ENCODE results near the gene DNM3.

Gene DNM3

DNA sequence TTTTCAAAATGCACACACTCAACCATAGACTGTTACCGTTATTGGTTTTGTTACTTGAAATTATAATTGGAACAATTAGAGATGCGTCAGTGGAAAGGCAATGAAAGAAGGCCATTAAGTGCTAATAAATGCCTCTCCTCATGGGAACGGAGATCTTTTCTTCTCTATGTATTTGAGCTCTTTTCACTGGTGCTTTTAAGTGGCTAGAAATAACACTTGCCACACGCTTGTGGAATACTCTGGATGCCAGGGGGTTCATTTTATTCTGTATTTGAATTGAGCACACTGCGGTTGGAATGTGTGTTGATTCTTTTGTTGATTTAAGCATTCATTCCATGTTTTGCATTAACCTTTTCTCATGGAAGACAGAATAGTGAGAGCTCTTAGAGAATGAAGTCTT lies 68.4 kb downstream of the DNM3 start:
- TF ChIP-seq, protein P1, sequence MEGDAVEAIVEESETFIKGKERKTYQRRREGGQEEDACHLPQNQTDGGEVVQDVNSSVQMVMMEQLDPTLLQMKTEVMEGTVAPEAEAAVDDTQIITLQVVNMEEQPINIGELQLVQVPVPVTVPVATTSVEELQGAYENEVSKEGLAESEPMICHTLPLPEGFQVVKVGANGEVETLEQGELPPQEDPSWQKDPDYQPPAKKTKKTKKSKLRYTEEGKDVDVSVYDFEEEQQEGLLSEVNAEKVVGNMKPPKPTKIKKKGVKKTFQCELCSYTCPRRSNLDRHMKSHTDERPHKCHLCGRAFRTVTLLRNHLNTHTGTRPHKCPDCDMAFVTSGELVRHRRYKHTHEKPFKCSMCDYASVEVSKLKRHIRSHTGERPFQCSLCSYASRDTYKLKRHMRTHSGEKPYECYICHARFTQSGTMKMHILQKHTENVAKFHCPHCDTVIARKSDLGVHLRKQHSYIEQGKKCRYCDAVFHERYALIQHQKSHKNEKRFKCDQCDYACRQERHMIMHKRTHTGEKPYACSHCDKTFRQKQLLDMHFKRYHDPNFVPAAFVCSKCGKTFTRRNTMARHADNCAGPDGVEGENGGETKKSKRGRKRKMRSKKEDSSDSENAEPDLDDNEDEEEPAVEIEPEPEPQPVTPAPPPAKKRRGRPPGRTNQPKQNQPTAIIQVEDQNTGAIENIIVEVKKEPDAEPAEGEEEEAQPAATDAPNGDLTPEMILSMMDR (IDR thresholded peaks at IDR 0.05), result no peak
- H3K4me3 ChIP-seq (ENCODE audit: low read depth in 1 of 2, low read length in 1 of 2), result no peak overlapping the region
- no peak overlapping the region for H3K27ac ChIP-seq
- no peaks in the 10 kb centered on the region for H3K27me3 ChIP-seq
- H3K36me3 ChIP-seq, result no peaks in the 10 kb centered on the region
- peaks cover 3 to 4% of the 10 kb centered on the region in 2 experiments for H3K4me1 ChIP-seq (ENCODE audit: control insufficient read depth in 1 of 2, insufficient read depth in 1 of 2, low read depth in 1 of 2, low read length in 1 of 2)
- no peaks in the 10 kb centered on the region for H3K9me3 ChIP-seq

DNA sequence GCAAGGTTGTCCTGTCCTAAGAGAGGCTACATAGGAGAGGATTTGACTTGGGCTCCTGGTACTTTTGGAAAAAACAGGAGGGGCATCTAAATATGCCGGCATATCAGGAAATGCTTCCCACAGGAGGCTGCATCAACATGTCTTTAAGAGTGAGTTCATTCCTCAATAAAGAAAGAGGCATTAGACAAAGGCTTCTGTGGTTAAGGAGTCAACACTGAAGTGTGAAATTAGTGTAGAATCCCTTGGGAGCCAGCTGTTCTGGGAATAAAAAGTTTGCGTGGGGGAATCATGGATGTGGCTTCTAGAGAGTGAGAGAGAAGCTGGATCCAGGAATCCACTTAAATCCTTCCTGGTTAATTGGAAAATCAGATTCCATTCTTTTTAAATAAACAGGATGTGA lies 69.5 kb downstream of the DNM3 start:
- TF ChIP-seq, protein P1 (IDR thresholded peaks at IDR 0.05), result no peak

DNA sequence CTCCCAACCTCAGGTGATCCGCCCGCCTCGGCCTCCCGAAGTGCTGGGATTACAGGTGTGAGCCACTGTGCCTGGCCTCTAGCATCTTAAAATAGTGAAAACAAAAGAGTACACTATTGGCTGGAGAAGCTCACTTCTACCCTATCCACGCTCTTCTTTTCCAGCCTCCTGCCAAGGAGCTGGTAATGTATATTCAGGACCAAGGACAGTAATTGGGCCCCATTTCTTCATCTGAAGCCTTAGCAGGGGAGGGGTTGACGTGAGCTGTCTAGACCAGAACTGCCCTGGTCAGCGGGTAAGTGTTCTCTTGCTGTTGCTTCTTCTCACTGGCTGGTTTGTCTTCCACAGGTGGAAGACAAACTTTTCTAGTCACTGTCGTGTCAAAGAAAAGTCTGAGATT lies 70.2 kb downstream of the DNM3 start:
- no peaks in the 10 kb centered on the region for H3K9me3 ChIP-seq
- H3K27ac ChIP-seq, result no peak overlapping the region
- no peaks in the 10 kb centered on the region for H3K36me3 ChIP-seq
- no peak overlapping the region for H3K4me3 ChIP-seq (ENCODE audit: low read depth in 1 of 2, low read length in 1 of 2)
- H3K27me3 ChIP-seq, result no peaks in the 10 kb centered on the region
- no peaks in the 10 kb centered on the region for H3K4me1 ChIP-seq (ENCODE audit: control insufficient read depth in 1 of 2, insufficient read depth in 1 of 2, low read depth in 1 of 2, low read length in 1 of 2)
- TF ChIP-seq, protein P1 (IDR thresholded peaks at IDR 0.05), result no peak

More for the DNA sequence above, 69.5 kb downstream of the DNM3 start:
- H3K9me3 ChIP-seq, result no peaks in the 10 kb centered on the region
- H3K4me1 ChIP-seq (ENCODE audit: control insufficient read depth in 1 of 2, insufficient read depth in 1 of 2, low read depth in 1 of 2, low read length in 1 of 2), result no peaks in the 10 kb centered on the region
- H3K27me3 ChIP-seq, result no peaks in the 10 kb centered on the region
- H3K36me3 ChIP-seq, result no peaks in the 10 kb centered on the region
- H3K27ac ChIP-seq, result no peak overlapping the region
- no peak overlapping the region for H3K4me3 ChIP-seq (ENCODE audit: low read depth in 1 of 2, low read length in 1 of 2)

- TF ChIP-seq, protein P1 (IDR thresholded peaks at IDR 0.05), result no peak
- Histone ChIP-seq H3K4me1 (ENCODE audit: control insufficient read depth in 1 of 2, insufficient read depth in 1 of 2, low read depth in 1 of 2, low read length in 1 of 2) (no peaks in the 10 kb centered on the region), H3K9me3 (no peaks in the 10 kb centered on the region), H3K27ac (no peak overlapping the region), H3K4me3 (ENCODE audit: low read depth in 1 of 2, low read length in 1 of 2) (no peak overlapping the region), H3K36me3 (no peaks in the 10 kb centered on the region), H3K27me3 (no peaks in the 10 kb centered on the region)
Measured at GRCh38 chr1:171912509-171913175, 71.3 kb downstream of the DNM3 start.

DNA sequence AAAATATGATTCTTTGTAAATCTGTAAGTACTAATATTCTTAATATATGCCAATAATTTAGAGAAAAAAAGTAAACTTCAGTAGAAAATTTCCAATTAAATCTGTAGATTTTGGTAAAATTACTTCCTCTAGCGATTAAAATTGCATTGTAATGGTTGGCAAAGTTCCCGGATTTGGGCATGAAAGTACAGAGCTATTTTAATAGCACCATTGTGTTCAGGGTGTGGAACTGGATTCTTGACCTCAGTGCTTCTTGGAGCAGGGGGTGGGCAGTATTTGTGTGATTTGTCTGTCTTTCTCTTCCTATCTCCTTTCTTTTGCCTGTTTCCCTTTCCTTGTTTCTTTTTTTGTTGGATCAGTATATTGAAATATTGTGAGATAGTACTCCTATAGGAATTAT lies 72.1 kb downstream of the DNM3 start:
- no peaks in the 10 kb centered on the region for H3K36me3 ChIP-seq
- no peaks in the 10 kb centered on the region for H3K4me1 ChIP-seq (ENCODE audit: control insufficient read depth in 1 of 2, insufficient read depth in 1 of 2, low read depth in 1 of 2, low read length in 1 of 2)
- H3K27ac ChIP-seq, result no peak overlapping the region
- TF ChIP-seq, protein P1 (IDR thresholded peaks at IDR 0.05), result no peak
- H3K9me3 ChIP-seq, result no peaks in the 10 kb centered on the region
- no peaks in the 10 kb centered on the region for H3K27me3 ChIP-seq
- H3K4me3 ChIP-seq (ENCODE audit: low read depth in 1 of 2, low read length in 1 of 2), result no peak overlapping the region

All from neutrophil (primary cell).